H1 (cell line): ENCODE results near the gene CD38. TPM values are rescaled to one million over a fixed set of nuclear protein-coding genes. Genes with fewer than 3 reads are reported as not detected.
"Not testable (repeated sequence)": the region's sequence is repeated elsewhere in the genome, so short reads cannot be mapped to it uniquely, and the experiment has no call there.

Experiments
- CTCF ChIA-PET: fragments of 300-600 bp; sonication (Branson Sonifier 250); formaldehyde crosslinking; loops from one replicate; lab custom pipeline; 2021; ENCODE audit not compliant: partially characterized antibody; lab: Charles Lee
- POLR2A ChIA-PET: fragments of 300-600 bp; sonication (Branson Sonifier 250); formaldehyde crosslinking; loops from one replicate; lab custom pipeline; 2021; ENCODE audit warnings: inconsistent platforms; ENCODE audit not compliant: partially characterized antibody; lab: Charles Lee
- DNase-seq, 2 experiments: peaks; one replicate each; pipeline versions ENCODE4 v3.0.0 to v3.0.0-alpha.2; 2010 to 2022; ENCODE audit warnings: low spot score in 2 of 2, low read depth in 1 of 2, mixed read lengths in 1 of 2
- FAIRE-seq: peaks from 2 replicates; lab custom pipeline; 2011; peaks lifted over from hg19 to GRCh38; lab: Jason Lieb, UNC
- H2AFZ ChIP-seq: 2 replicates; pipeline ENCODE4 v1.8.1; 2012; ENCODE audit warnings: low read length, inconsistent platforms
- H2AK5ac ChIP-seq: 2 replicates; pipeline ENCODE4 v1.6.1; 2013; ENCODE audit warnings: low read depth, low read length
- H2BK120ac ChIP-seq: replicated peaks from 2 replicates; pipeline ENCODE3; 2013; ENCODE audit warnings: low read depth, low read length, inconsistent platforms
- H2BK12ac ChIP-seq: 2 replicates; pipeline ENCODE4 v1.6.1; 2013; ENCODE audit warnings: low read depth, low read length
- H2BK15ac ChIP-seq: 2 replicates; pipeline ENCODE4 v1.6.1; 2013; ENCODE audit warnings: low read length
- H2BK20ac ChIP-seq: 2 replicates; pipeline ENCODE4 v1.6.1; 2013; ENCODE audit warnings: low read length
- H2BK5ac ChIP-seq: 2 replicates; pipeline ENCODE4 v1.6.1; 2013; ENCODE audit warnings: low read depth, low read length
- H3K14ac ChIP-seq: 2 replicates; pipeline ENCODE4 v1.6.1; 2013; ENCODE audit warnings: inconsistent platforms; ENCODE audit not compliant: insufficient read length
- H3K18ac ChIP-seq: 2 replicates; pipeline ENCODE4 v1.6.1; 2013; ENCODE audit warnings: low read length; ENCODE audit errors: extremely low read depth
- H3K23ac ChIP-seq: 2 replicates; pipeline ENCODE4 v1.6.1; 2013; ENCODE audit warnings: inconsistent platforms; ENCODE audit not compliant: insufficient read length
- H3K23me2 ChIP-seq: 2 replicates; pipeline ENCODE4 v1.6.1; 2013; ENCODE audit warnings: low read depth, low read length
- H3K27ac ChIP-seq: 2 replicates; pipeline ENCODE4 v1.6.1; 2011; ENCODE audit warnings: low read depth, low read length, inconsistent platforms
- H3K27me3 ChIP-seq, 4 experiments: replicated peaks in 1 of 4; 1 replicate in 1 of 4; 2 replicates in 3 of 4; pipeline versions ENCODE4 v1.6.1 to v1.8.1; 2011 to 2013; ENCODE audit warnings: low read length in 3 of 4, mild to moderate bottlenecking in 3 of 4, inconsistent platforms in 2 of 4, mixed read lengths in 2 of 4, moderate library complexity in 1 of 4; ENCODE audit not compliant: control insufficient read depth in 3 of 4, insufficient read depth in 3 of 4; ENCODE audit errors: extremely low read depth in 1 of 4
- H3K36me3 ChIP-seq, 4 experiments: 2 replicates each; pipeline versions ENCODE4 v1.6.1 to v1.8.1; 2011 to 2013; ENCODE audit warnings: mild to moderate bottlenecking in 4 of 4, low read length in 3 of 4, moderate library complexity in 2 of 4, control low read depth in 1 of 4, inconsistent platforms in 1 of 4; ENCODE audit not compliant: insufficient read depth in 4 of 4, control insufficient read depth in 2 of 4
- H3K4ac ChIP-seq: replicated peaks from 2 replicates; pipeline ENCODE3; 2013; ENCODE audit warnings: low read length, low read depth, mixed read lengths, inconsistent platforms; ENCODE audit not compliant: insufficient read length
- H3K4me1 ChIP-seq, 4 experiments: replicated peaks in 1 of 4; 1 replicate in 1 of 4; 2 replicates in 3 of 4; pipeline versions ENCODE4 v1.6.1 to v1.8.1; 2011 to 2013; ENCODE audit warnings: low read length in 3 of 4, inconsistent platforms in 2 of 4, mixed read lengths in 1 of 4; ENCODE audit not compliant: insufficient read depth in 4 of 4, control insufficient read depth in 3 of 4
- H3K4me2 ChIP-seq, 2 experiments: 2 replicates each; pipeline versions ENCODE4 v1.6.1 to v1.8.1; 2011 to 2013; ENCODE audit warnings: low read depth in 2 of 2, low read length in 2 of 2, control low read depth in 1 of 2, inconsistent platforms in 1 of 2, mild to moderate bottlenecking in 1 of 2; ENCODE audit not compliant: insufficient read depth in 1 of 2
- H3K4me3 ChIP-seq, 4 experiments: fragments of 200-600, 300-600 bp in 1 of 4; sonication (generic), shearing (Covaris generic), sonication (Bioruptor Twin) in 1 of 4; 2 replicates each; pipeline versions ENCODE4 v1.5.1 to v1.8.1; 2011 to 2016; ENCODE audit warnings: low read length in 4 of 4, low read depth in 3 of 4, control low read depth in 2 of 4, inconsistent platforms in 2 of 4, mild to moderate bottlenecking in 2 of 4, mixed read lengths in 1 of 4, moderate library complexity in 1 of 4; ENCODE audit not compliant: insufficient read depth in 2 of 4; ENCODE audit errors: extremely low read depth in 1 of 4
- H3K56ac ChIP-seq: replicated peaks from 2 replicates; pipeline ENCODE3; 2013; ENCODE audit warnings: low read depth, mild to moderate bottlenecking, mixed read lengths, low read length, inconsistent platforms; ENCODE audit not compliant: insufficient read length
- H3K79me1 ChIP-seq: 2 replicates; pipeline ENCODE4 v1.6.1; 2013; ENCODE audit warnings: low read depth, low read length, control low read depth
- H3K79me2 ChIP-seq, 2 experiments: 2 replicates each; pipeline versions ENCODE4 v1.6.1 to v1.8.1; 2012 to 2013; ENCODE audit warnings: low read length in 2 of 2, mild to moderate bottlenecking in 2 of 2, inconsistent platforms in 1 of 2; ENCODE audit not compliant: insufficient read depth in 2 of 2, control insufficient read depth in 1 of 2
- H3K9ac ChIP-seq, 4 experiments: replicated peaks in 1 of 4; 1 replicate in 1 of 4; 2 replicates in 3 of 4; pipeline versions ENCODE4 v1.6.1 to v1.8.1; 2011 to 2013; ENCODE audit warnings: low read depth in 3 of 4, low read length in 3 of 4, control low read depth in 2 of 4, mild to moderate bottlenecking in 2 of 4, moderate library complexity in 2 of 4, inconsistent platforms in 1 of 4; ENCODE audit errors: extremely low read depth in 1 of 4
- H3K9me3 ChIP-seq, 2 experiments: 2 replicates each; pipeline versions ENCODE4 v1.6.1 to v1.8.1; 2012 to 2013; ENCODE audit warnings: mild to moderate bottlenecking in 2 of 2, moderate library complexity in 2 of 2, control low read depth in 1 of 2, inconsistent platforms in 1 of 2, low read depth in 1 of 2, low read length in 1 of 2, mixed read lengths in 1 of 2; ENCODE audit not compliant: insufficient read depth in 2 of 2
- H4K20me1 ChIP-seq, 2 experiments: replicated peaks in 1 of 2; 2 replicates each; pipeline versions ENCODE3 to v1.8.1; 2011 to 2013; ENCODE audit warnings: inconsistent platforms in 2 of 2, low read length in 2 of 2, mild to moderate bottlenecking in 1 of 2; ENCODE audit not compliant: insufficient read depth in 2 of 2, control insufficient read depth in 1 of 2
- H4K5ac ChIP-seq: 2 replicates; pipeline ENCODE4 v1.6.1; 2013; ENCODE audit warnings: low read length, low read depth, mixed read lengths, inconsistent platforms; ENCODE audit not compliant: insufficient read length
- H4K8ac ChIP-seq: 2 replicates; pipeline ENCODE4 v1.8.0; 2013; ENCODE audit warnings: mild to moderate bottlenecking, moderate library complexity, low read length, inconsistent platforms; ENCODE audit not compliant: insufficient read depth; ENCODE audit errors: extremely low read depth
- H4K91ac ChIP-seq: replicated peaks from 2 replicates; pipeline ENCODE3; 2013; ENCODE audit warnings: low read length, mixed read lengths, inconsistent platforms; ENCODE audit not compliant: insufficient read length
- WGBS, 2 experiments: shearing (Covaris generic) in 1 of 2; methylation state at CpG; one replicate each; pipeline versions ENCODE4 v1.1.6 to v1.1.7; 2013 to 2015; ENCODE audit warnings: low lambda C conversion rate in 2 of 2, mixed read lengths in 2 of 2, inconsistent platforms in 1 of 2, low coverage in 1 of 2, missing lambda C conversion rate in 1 of 2; ENCODE audit not compliant: insufficient replicate concordance in 2 of 2, insufficient coverage in 1 of 2, insufficient read length in 1 of 2; ENCODE audit errors: extremely low coverage in 1 of 2, missing lambda C conversion rate in 1 of 2; 5-methylcytosine and 5-hydroxymethylcytosine counted together
- polyA plus RNA-seq, 7 experiments: library from polyadenylated mRNA; depleted of rRNA in 3 of 7; stranded (reverse) in 5 of 7; unstranded in 2 of 7; fragments of >200 nt in 5 of 7; fragments of 200-250 nt in 2 of 7; gene quantifications; 1 replicate in 5 of 7; 2 replicates in 1 of 7; 4 replicates in 1 of 7; pipeline versions ENCODE4 v1.2.1 to v1.2.3, GENCODE V29; 2011 to 2013; ENCODE audit warnings: missing spikeins in 2 of 7, mixed read lengths in 2 of 7
- total RNA-seq: library from RNA; stranded (reverse); fragmentation: NEBNext Ultra II Directional; extraction: Animal tissue kit (Norgen Biotek cat#: 25700); gene quantifications from 2 replicates; pipeline ENCODE4 v1.2.1, GENCODE V29; 2021

Gene CD38
- total and polyA plus RNA-seq, 2 of the 8 experiments (the other 6 are each of a cell fraction or from before 2014, with no cell fraction given) = 0.14 to 0.24 TPM

DNA sequence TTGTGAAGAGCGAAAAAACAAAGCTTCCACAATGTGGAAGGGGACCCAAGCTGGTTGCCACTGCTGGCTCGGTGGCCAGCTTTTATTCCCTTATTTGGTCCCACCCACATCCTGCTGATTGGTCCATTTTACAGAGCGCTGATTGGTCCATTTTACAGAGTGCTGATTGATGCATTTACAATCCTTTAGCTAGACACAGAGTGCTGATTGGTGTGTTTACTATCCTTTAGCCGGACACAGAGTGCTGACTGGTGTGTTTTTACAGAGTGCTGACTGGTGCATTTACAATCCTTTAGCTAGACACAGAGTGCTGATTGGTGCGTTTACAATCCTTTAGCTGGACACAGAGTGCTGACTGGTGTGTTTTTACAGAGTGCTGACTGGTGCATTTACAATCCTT, 45.1 kb upstream of the CD38 start:
- H3K27me3 ChIP-seq, H2BK5ac ChIP-seq, DNase-seq, H2AFZ ChIP-seq, H4K20me1 ChIP-seq, H3K79me2 ChIP-seq, H3K23me2 ChIP-seq, H3K56ac ChIP-seq, H3K4me2 ChIP-seq, H2BK15ac ChIP-seq, H4K91ac ChIP-seq, H3K23ac ChIP-seq, FAIRE-seq, H3K4me3 ChIP-seq, H3K4ac ChIP-seq, POLR2A ChIA-PET, H2BK120ac ChIP-seq, H3K9me3 ChIP-seq, H3K18ac ChIP-seq, H3K9ac ChIP-seq, H4K8ac ChIP-seq, H3K4me1 ChIP-seq, H3K79me1 ChIP-seq, H3K14ac ChIP-seq, H3K27ac ChIP-seq, H2BK20ac ChIP-seq, H2AK5ac ChIP-seq, H2BK12ac ChIP-seq, H4K5ac ChIP-seq, H3K36me3 ChIP-seq: not testable (repeated sequence)
- 75% methylated on average over 5 of the region's 5 CpGs; no CpG with 5 or more reads in 1 of the 2 experiments for WGBS, 2 experiments
- CTCF ChIA-PET = interaction anchor here (0.8 to 1.7 kb wide), 4 partner anchors 8 to 73 kb away, joined by 4 to 10 read pairs (median 4); no protein-coding TSS in a partner anchor
